Activated CD8-positive, alpha-beta T cell treated with anti-CD3 and anti-CD28 coated beads, Interleukin-2, amount 10 ng/mL, durations not matched to agents 7 days and 5 days (primary cell): ENCODE data around the gene FBLN1. TPM values are rescaled to one million over a fixed set of nuclear protein-coding genes. Genes with fewer than 3 reads are reported as not detected.
"Not testable (repeated sequence)": the region's sequence is repeated elsewhere in the genome, so short reads cannot be mapped to it uniquely, and the experiment has no call there.

Source experiments
- ATAC-seq: fragments of 150-1000 bp; cut with Tn5 transposase; one replicate; pipeline ENCODE4 v1.10.0; 2021; ENCODE audit warnings: moderate library complexity
- CTCF ChIA-PET: fragments of 350-600 bp; sonication (Branson Sonifier 250); formaldehyde crosslinking; loops from one replicate; lab custom pipeline; 2021; ENCODE audit warnings: antibody characterized with exemption; lab: Charles Lee
- POLR2A ChIA-PET: fragments of 350-600 bp; sonication (Branson Sonifier 250); formaldehyde crosslinking; loops from one replicate; lab custom pipeline; 2021; ENCODE audit warnings: antibody characterized with exemption; lab: Charles Lee
- DNase-seq: peaks from one replicate; pipeline ENCODE4 v3.0.0-alpha.2; 2020
- H3K27ac Mint-ChIP-seq: one replicate; pipeline ENCODE4 v1.8.0; 2021; ENCODE audit warnings: mild to moderate bottlenecking, mixed read lengths
- H3K27me3 Mint-ChIP-seq: one replicate; pipeline ENCODE4 v1.8.0; 2021; ENCODE audit warnings: low read depth, mixed read lengths
- H3K36me3 Mint-ChIP-seq: one replicate; pipeline ENCODE4 v1.8.0; 2021; ENCODE audit warnings: low read depth, mixed read lengths
- H3K4me1 Mint-ChIP-seq: one replicate; pipeline ENCODE4 v1.8.0; 2021; ENCODE audit warnings: low read depth, mixed read lengths
- H3K4me3 Mint-ChIP-seq: one replicate; pipeline ENCODE4 v1.8.0; 2021; ENCODE audit warnings: mild to moderate bottlenecking, mixed read lengths
- H3K9me3 Mint-ChIP-seq: one replicate; pipeline ENCODE4 v1.8.0; 2022; ENCODE audit warnings: mixed read lengths; ENCODE audit not compliant: insufficient read depth
- total RNA-seq, 2 experiments: library from RNA; stranded (reverse); gene quantifications; one replicate each; pipeline ENCODE4 v1.2.3, GENCODE V29; 2021

The FBLN1 gene
- total RNA-seq, 2 experiments from 2014 or later: not detected

GRCh38 chr22:45602824-45603595 lies 100.3 kb downstream of the FBLN1 start:
- no peaks in the 10 kb centered on the region for H3K9me3 Mint-ChIP-seq
- peak; percentile 19 for ATAC-seq
- no peak overlapping the region for H3K27ac Mint-ChIP-seq
- no peaks in the 10 kb centered on the region for H3K4me1 Mint-ChIP-seq
- H3K27me3 Mint-ChIP-seq: peaks cover 9% of the 10 kb centered on the region
- no peak for DNase-seq
- POLR2A ChIA-PET: interaction anchor here (0.8 kb wide), 1 partner anchor 70 kb away, joined by 3 read pairs; no protein-coding TSS in a partner anchor
- H3K36me3 Mint-ChIP-seq: no peaks in the 10 kb centered on the region
- CTCF ChIA-PET: no interaction called here
- no peak overlapping the region for H3K4me3 Mint-ChIP-seq

GRCh38 chr22:45603619-45604018 lies 100.9 kb downstream of the FBLN1 start:
- no peak overlapping the region for H3K27ac Mint-ChIP-seq
- peaks cover 6% of the 10 kb centered on the region for H3K4me1 Mint-ChIP-seq
- no peaks in the 10 kb centered on the region for H3K9me3 Mint-ChIP-seq
- CTCF ChIA-PET: no interaction called here
- ATAC-seq (no peak), DNase-seq (no peak)
- H3K27me3 Mint-ChIP-seq: peaks cover 9% of the 10 kb centered on the region
- H3K4me3 Mint-ChIP-seq: no peak overlapping the region
- POLR2A ChIA-PET: interaction anchor here (0.8 kb wide), 1 partner anchor 71 kb away, joined by 3 read pairs; no protein-coding TSS in a partner anchor
- H3K36me3 Mint-ChIP-seq: no peaks in the 10 kb centered on the region

GRCh38 chr22:45608045-45608444 lies 105.4 kb downstream of the FBLN1 start:
- CTCF ChIA-PET, H3K27ac Mint-ChIP-seq, H3K4me3 Mint-ChIP-seq, POLR2A ChIA-PET, H3K27me3 Mint-ChIP-seq, ATAC-seq, DNase-seq, H3K9me3 Mint-ChIP-seq, H3K36me3 Mint-ChIP-seq: not testable (repeated sequence)
- H3K4me1 Mint-ChIP-seq: peaks cover 17% of the 10 kb centered on the region

GRCh38 chr22:45608763-45609180 lies 106.1 kb downstream of the FBLN1 start:
- peak overlapping the region; percentile 81 for H3K27ac Mint-ChIP-seq

GRCh38 chr22:45612451-45612901 lies 109.8 kb downstream of the FBLN1 start:
- peak; percentile 35 for ATAC-seq
- POLR2A ChIA-PET: interaction anchor here (0.8 kb wide), 1 partner anchor 261 kb away, joined by 3 read pairs; no protein-coding TSS in a partner anchor

More at GRCh38 chr22:45608763-45609180, 106.1 kb downstream of the FBLN1 start:
- ChIA-PET POLR2A (no interaction called here), CTCF (interaction anchor here (0.7 to 1.9 kb wide), 2 partner anchors 31 to 508 kb away, joined by 3 to 6 read pairs; no protein-coding TSS in a partner anchor)
- Mint-ChIP-seq H3K27me3 (peaks cover 9% of the 10 kb centered on the region), H3K9me3 (no peaks in the 10 kb centered on the region), H3K4me3 (no peak overlapping the region), H3K4me1 (peaks cover 17% of the 10 kb centered on the region), H3K36me3 (no peaks in the 10 kb centered on the region)
- DNase-seq (peak; percentile 56), ATAC-seq (peak; percentile 79)

GRCh38 chr22:45612940-45613339 lies 110.3 kb downstream of the FBLN1 start:
- POLR2A ChIA-PET: interaction anchor here (0.8 kb wide), 1 partner anchor 261 kb away, joined by 3 read pairs; no protein-coding TSS in a partner anchor
- H3K36me3 Mint-ChIP-seq: no peaks in the 10 kb centered on the region
- H3K4me1 Mint-ChIP-seq: peaks cover 17% of the 10 kb centered on the region
- CTCF ChIA-PET: no interaction called here
- no peak for DNase-seq
- peak overlapping the region; percentile 74 for H3K27ac Mint-ChIP-seq
- no peaks in the 10 kb centered on the region for H3K9me3 Mint-ChIP-seq
- H3K4me3 Mint-ChIP-seq: no peak overlapping the region
- peaks cover 2% of the 10 kb centered on the region for H3K27me3 Mint-ChIP-seq
- ATAC-seq: no peak

More at GRCh38 chr22:45612451-45612901, 109.8 kb downstream of the FBLN1 start:
- no peaks in the 10 kb centered on the region for H3K9me3 Mint-ChIP-seq
- H3K4me1 Mint-ChIP-seq: peaks cover 17% of the 10 kb centered on the region
- peak; percentile 40 for DNase-seq
- CTCF ChIA-PET: interaction anchor here (1.4 kb wide), 1 partner anchor 35 kb away, joined by 4 read pairs; no protein-coding TSS in a partner anchor
- H3K27me3 Mint-ChIP-seq: peaks cover 2% of the 10 kb centered on the region
- H3K4me3 Mint-ChIP-seq: no peak overlapping the region
- H3K36me3 Mint-ChIP-seq: no peaks in the 10 kb centered on the region
- peak overlapping the region; percentile 74 for H3K27ac Mint-ChIP-seq

GRCh38 chr22:45615364-45615763 lies 112.7 kb downstream of the FBLN1 start:
- Mint-ChIP-seq H3K9me3 (peaks cover 5% of the 10 kb centered on the region), H3K4me1 (peaks cover 11% of the 10 kb centered on the region), H3K27ac (no peak overlapping the region), H3K27me3 (peaks cover 2% of the 10 kb centered on the region), H3K36me3 (no peaks in the 10 kb centered on the region), H3K4me3 (no peak overlapping the region)
- ATAC-seq (peak; percentile 36), DNase-seq (no peak)
- ChIA-PET CTCF (interaction anchor here (1.2 kb wide), 1 partner anchor 706 kb away, joined by 3 read pairs; no protein-coding TSS in a partner anchor), POLR2A (no interaction called here)

- no peak overlapping the region for H3K4me3 Mint-ChIP-seq
- ChIA-PET POLR2A (no interaction called here), CTCF (no interaction called here)
- no peak for ATAC-seq
- DNase-seq: no peak
- peaks cover 5% of the 10 kb centered on the region for H3K9me3 Mint-ChIP-seq
- peaks cover 2% of the 10 kb centered on the region for H3K27me3 Mint-ChIP-seq
- H3K27ac Mint-ChIP-seq: no peak overlapping the region
- peaks cover 11% of the 10 kb centered on the region for H3K4me1 Mint-ChIP-seq
- no peaks in the 10 kb centered on the region for H3K36me3 Mint-ChIP-seq
Observed at GRCh38 chr22:45616432-45616831, 113.7 kb downstream of the FBLN1 start.

- H3K27ac Mint-ChIP-seq: no peak overlapping the region
- no peak overlapping the region for H3K4me3 Mint-ChIP-seq
- DNase-seq: no peak
- ATAC-seq: no peak
- peaks cover 2% of the 10 kb centered on the region for H3K27me3 Mint-ChIP-seq
- no peaks in the 10 kb centered on the region for H3K36me3 Mint-ChIP-seq
- POLR2A ChIA-PET: no interaction called here
- CTCF ChIA-PET: no interaction called here
- peaks cover 5% of the 10 kb centered on the region for H3K9me3 Mint-ChIP-seq
- peaks cover 8% of the 10 kb centered on the region for H3K4me1 Mint-ChIP-seq
Observed at GRCh38 chr22:45617948-45618347, 115.3 kb downstream of the FBLN1 start.

- Mint-ChIP-seq H3K4me1 (peaks cover 8% of the 10 kb centered on the region), H3K4me3 (no peak overlapping the region), H3K9me3 (peaks cover 5% of the 10 kb centered on the region), H3K36me3 (no peaks in the 10 kb centered on the region), H3K27me3 (no peaks in the 10 kb centered on the region), H3K27ac (no peak overlapping the region)
- POLR2A ChIA-PET: no interaction called here
- DNase-seq (no peak), ATAC-seq (no peak)
- CTCF ChIA-PET: no interaction called here
Observed at GRCh38 chr22:45620706-45621105, 118.0 kb downstream of the FBLN1 start.

GRCh38 chr22:45621836-45622600 lies 119.3 kb downstream of the FBLN1 start:
- H3K27me3 Mint-ChIP-seq: no peaks in the 10 kb centered on the region
- ChIA-PET CTCF (no interaction called here), POLR2A (no interaction called here)
- no peaks in the 10 kb centered on the region for H3K36me3 Mint-ChIP-seq
- DNase-seq: no peak
- H3K27ac Mint-ChIP-seq: no peak overlapping the region
- no peak overlapping the region for H3K4me3 Mint-ChIP-seq
- no peak for ATAC-seq
- peaks cover 5% of the 10 kb centered on the region for H3K9me3 Mint-ChIP-seq
- H3K4me1 Mint-ChIP-seq: peaks cover 8% of the 10 kb centered on the region
